GM10266 (cell line): ENCODE measurements around the gene LETM1.
A peak's percentile ranks its signal among the peaks of the same experiment; 100 is the strongest.

ENCODE experiments used
- DNase-seq: peaks from one replicate; pipeline ENCODE4 v3.0.0; 2012; ENCODE audit errors: extremely low spot score
- CTCF ChIP-seq: IDR thresholded peaks from 2 replicates; pipeline ENCODE4 v1.5.1; 2012; ENCODE audit warnings: mild to moderate bottlenecking, low read depth; ENCODE audit not compliant: control insufficient read depth, insufficient read depth; ENCODE audit errors: missing control alignments

LETM1 gene

GRCh38 chr4:1873291-1873690 is 17.3 kb upstream of the LETM1 start:
- no peak for DNase-seq
- no peak for TF ChIP-seq CTCF

- DNase-seq: peak; percentile 65
Observed at GRCh38 chr4:1872870-1873269, 16.9 kb upstream of the LETM1 start.

GRCh38 chr4:1871471-1872021 is 15.6 kb upstream of the LETM1 start:
- DNase-seq: peak; percentile 72
- no peak for TF ChIP-seq CTCF

More at GRCh38 chr4:1872870-1873269, 16.9 kb upstream of the LETM1 start:
- no peak for TF ChIP-seq CTCF

GRCh38 chr4:1870578-1871443 is 14.9 kb upstream of the LETM1 start, which contains the start of gene NSD2:
NSD2 (plus strand) TSS chr4:1871393; CDS start chr4:1900655, 29,262 bp downstream.
- TF ChIP-seq CTCF: no peak
- peak; percentile 99 for DNase-seq

- no peak for TF ChIP-seq CTCF
- DNase-seq: peak; percentile 82
Observed at GRCh38 chr4:1870328-1870577, 14.3 kb upstream of the LETM1 start.

GRCh38 chr4:1869530-1870327 is 13.8 kb upstream of the LETM1 start:
- no peak for TF ChIP-seq CTCF
- DNase-seq: no peak
